Hematopoietic multipotent progenitor cell (in vitro differentiated cells): ENCODE measurements around the gene SLC35E4. TPM values are rescaled to one million over a fixed set of nuclear protein-coding genes. Genes with fewer than 3 reads are reported as not detected.

Experiments
- DNase-seq, 3 donors: peaks; one replicate each; pipeline ENCODE4 v3.0.0-alpha.2; 2011 to 2015; ENCODE audit warnings: low read depth in 2 of 3, low spot score in 2 of 3
- total RNA-seq: library from RNA; depleted of rRNA; stranded (reverse); fragments of >200 nt; gene quantifications from one replicate; pipeline ENCODE4 v1.2.3, GENCODE V29; 2012

The SLC35E4 gene
- total RNA-seq, 1 donor: 9.2 TPM

DNA sequence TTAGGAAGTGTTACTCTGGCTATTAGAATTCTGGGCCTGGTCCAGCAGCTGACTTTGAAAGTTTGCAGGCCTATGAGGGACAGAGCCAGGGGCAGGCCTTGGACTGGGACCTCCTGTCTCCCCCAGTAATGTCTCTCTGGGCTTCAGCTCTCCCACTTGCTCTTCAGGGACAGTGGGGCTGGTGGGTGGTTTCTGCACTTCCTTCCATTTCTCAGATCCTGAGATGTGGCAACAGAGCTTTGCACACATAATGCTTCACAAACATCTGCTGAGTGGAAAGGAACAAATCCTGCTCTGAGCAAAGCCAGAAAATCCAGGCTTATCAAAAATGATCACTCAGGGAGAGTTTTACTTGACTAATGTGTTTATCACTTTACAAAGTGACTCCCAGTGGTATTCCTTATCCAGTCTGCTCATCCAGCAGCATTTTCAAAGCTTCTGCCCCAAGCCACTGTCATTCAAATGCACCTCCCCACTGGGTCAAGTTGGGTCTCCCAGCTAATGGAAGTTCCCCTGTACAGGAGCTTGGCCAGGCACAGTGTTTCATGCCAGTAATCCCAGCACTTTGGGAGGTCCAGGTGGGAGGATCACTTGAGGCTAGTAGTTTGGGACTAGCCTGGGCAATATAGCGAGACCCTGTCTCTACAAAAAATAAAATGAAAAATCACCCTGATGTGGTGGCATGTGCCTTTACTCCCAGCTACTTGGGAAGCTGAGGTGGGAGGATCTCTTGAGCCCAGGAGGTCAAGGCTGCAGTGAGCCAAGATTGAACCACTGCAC lies 45.6 kb downstream of the SLC35E4 start:
- no peak for DNase-seq

GRCh38 chr22:30681831-30682230 lies 46.2 kb downstream of the SLC35E4 start:
- DNase-seq: no peak

- DNase-seq: no peak
Measured at GRCh38 chr22:30685178-30685577, 49.6 kb downstream of the SLC35E4 start.

- DNase-seq: no peak
Measured at GRCh38 chr22:30687358-30687757, 51.8 kb downstream of the SLC35E4 start.

GRCh38 chr22:30689622-30690021 lies 54.0 kb downstream of the SLC35E4 start:
- DNase-seq: no peak

GRCh38 chr22:30691204-30691603 lies 55.6 kb downstream of the SLC35E4 start:
- no peak for DNase-seq

GRCh38 chr22:30694171-30694639 lies 58.6 kb downstream of the SLC35E4 start:
- peak; percentile 25 to 86 (median 73) for DNase-seq

DNA sequence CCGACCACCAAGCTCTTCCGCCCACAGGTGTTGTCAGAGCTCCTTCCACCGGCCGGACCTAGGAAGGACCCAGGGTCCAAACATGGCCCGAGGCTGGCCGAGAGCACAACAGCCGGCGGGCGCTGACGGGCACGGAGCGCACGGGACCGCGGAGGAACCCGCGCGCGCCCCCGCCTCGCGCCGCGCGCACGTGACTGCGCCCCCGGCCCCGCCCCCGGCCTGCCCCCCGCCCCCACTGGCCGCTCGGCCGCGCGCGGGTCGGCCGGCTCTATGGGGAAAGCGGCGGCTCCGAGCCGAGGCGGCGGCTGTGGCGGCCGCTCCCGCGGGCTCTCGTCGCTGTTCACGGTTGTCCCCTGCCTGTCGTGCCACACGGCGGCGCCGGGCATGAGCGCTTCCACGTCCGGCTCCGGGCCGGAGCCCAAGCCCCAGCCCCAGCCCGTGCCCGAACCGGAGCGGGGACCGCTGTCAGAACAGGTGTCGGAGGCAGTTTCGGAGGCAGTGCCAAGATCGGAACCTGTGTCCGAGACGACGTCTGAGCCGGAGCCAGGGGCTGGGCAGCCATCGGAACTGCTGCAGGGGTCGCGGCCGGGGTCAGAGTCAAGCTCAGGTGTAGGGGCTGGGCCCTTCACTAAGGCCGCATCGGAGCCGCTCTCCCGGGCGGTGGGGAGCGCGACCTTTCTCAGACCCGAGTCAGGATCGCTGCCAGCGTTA lies 59.2 kb downstream of the SLC35E4 start, which contains the start of gene OSBP2:
TSS of gene OSBP2 (plus strand) at position 235 of the 711 bp plus-strand sequence. CDS start at position 271, 36 bp downstream.
- DNase-seq: peak; percentile 9 to 55 (median 46)

DNA sequence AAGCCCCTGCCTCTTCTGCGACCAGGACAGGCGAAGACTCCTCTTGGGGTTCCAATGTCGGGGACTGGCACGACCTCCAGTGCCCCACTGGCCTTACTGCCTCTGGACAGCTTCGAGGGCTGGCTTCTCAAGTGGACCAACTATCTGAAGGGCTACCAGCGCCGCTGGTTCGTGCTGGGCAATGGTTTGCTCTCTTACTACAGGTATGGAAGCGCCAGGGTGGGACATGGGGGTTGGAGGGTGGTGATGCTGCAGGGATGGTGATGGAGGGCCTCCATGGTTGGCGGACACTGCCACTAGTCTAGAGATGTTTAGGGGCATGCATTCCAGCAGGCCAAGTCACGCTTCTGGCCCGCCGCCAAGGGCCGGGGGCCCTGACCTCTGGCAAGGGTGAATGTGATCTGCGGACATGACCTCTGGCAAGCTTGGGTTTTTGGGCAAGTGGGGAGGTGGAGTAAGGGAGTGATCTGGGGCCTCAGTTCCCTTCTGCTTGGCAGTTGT lies 59.8 kb downstream of the SLC35E4 start:
- DNase-seq: no peak

DNA sequence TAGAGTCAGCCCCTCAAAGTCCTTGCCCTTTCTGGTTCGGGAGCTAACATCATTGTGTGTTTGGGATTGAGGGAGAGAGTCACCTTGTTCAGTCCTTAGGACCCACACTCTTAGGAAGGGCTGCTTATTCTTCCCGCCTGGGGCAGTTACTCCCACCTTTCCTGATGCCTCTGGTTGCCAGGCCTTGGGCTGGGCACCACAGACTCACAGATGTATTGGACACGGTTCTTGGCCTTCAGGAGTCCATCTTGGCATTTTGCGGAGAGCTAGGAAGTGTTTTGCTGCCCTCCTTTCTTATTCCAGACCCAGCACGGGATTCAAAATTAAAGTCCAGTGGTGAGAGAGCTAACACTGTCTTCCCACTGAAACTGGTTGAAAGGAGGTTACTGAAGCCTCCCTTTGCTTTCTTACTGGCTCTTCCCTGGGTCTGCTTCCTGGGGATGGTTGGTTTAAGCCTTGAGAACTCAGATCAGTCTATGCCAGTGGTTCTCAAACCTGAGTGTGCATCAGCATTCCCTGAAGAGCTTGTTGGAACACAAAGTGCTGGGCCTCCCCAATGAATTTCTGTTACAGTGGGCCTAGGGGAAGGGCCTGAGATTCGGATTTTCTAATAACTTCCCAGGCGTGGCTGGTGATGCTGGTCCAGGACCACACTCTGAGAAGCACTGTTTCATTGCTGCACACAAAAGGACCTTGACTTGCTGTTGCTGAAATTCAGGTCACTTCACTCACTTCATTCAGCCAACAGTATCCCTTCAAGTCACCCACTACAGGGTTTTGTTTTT lies 60.5 kb downstream of the SLC35E4 start:
- DNase-seq: no peak

Other genes with a start within 250 kb of the SLC35E4 start
- 14.0 TPM for gene RNF215, start 248.4 kb upstream of the SLC35E4 start, total RNA-seq
- 3.2 TPM for gene SEC14L2, start 238.8 kb upstream of the SLC35E4 start, total RNA-seq
- gene MTFP1, start 210.0 kb upstream of the SLC35E4 start, total RNA-seq: 21.3 TPM
- gene SEC14L3, start 163.8 kb upstream of the SLC35E4 start, total RNA-seq: not detected
- under 0.01 TPM for gene SEC14L4, start 130.1 kb upstream of the SLC35E4 start, total RNA-seq
- under 0.01 TPM for gene SEC14L6, start 89.0 kb upstream of the SLC35E4 start, total RNA-seq
- 0.27 TPM for gene GAL3ST1, start 61.1 kb upstream of the SLC35E4 start, total RNA-seq
- gene PES1, start 43.9 kb upstream of the SLC35E4 start, total RNA-seq: 131 TPM
- 8.1 TPM for gene TCN2, start 28.6 kb upstream of the SLC35E4 start, total RNA-seq
- gene DUSP18, start 32.1 kb downstream of the SLC35E4 start, total RNA-seq: 51.7 TPM
- gene OSBP2, start 59.1 kb downstream of the SLC35E4 start, total RNA-seq: 6.2 TPM